Body of pancreas (tissue), 4 donors: ENCODE measurements around the gene ZNF775. TPM values are rescaled to one million over a fixed set of nuclear protein-coding genes. Genes with fewer than 3 reads are reported as not detected.

Source experiments
- ATAC-seq: fragments of 150-250 bp; one replicate; pipeline ENCODE4 v1.9.1; 2016
- DNase-seq, 4 donors: peaks; one replicate each; pipeline ENCODE4 v3.0.0-alpha.2; 2019
- H3K27ac ChIP-seq, 4 donors: fragments of 200-600 bp; sonication (generic); 1 replicate in 3 of 4; 2 replicates in 1 of 4; pipeline versions ENCODE4 v1.5.1 to v1.6.1; 2016 to 2019; ENCODE audit warnings: mild to moderate bottlenecking in 1 of 4, mixed read lengths in 1 of 4, moderate library complexity in 1 of 4
- H3K27me3 ChIP-seq, 2 donors: fragments of 200-600 bp; sonication (generic); one replicate each; pipeline ENCODE4 v1.6.0; 2016; ENCODE audit warnings: mild to moderate bottlenecking in 1 of 2
- H3K36me3 ChIP-seq, 2 donors: fragments of 200-600 bp; sonication (generic); replicated peaks in 1 of 2; 2 replicates each; pipeline ENCODE4 v1.5.1; 2016; ENCODE audit warnings: low read depth in 2 of 2; ENCODE audit not compliant: insufficient read depth in 1 of 2
- H3K4me1 ChIP-seq: fragments of 200-600 bp; sonication (generic); one replicate; pipeline ENCODE4 v1.6.0; 2016
- H3K4me3 ChIP-seq, 2 donors: fragments of 200-600 bp; sonication (generic); 1 replicate in 1 of 2; 2 replicates in 1 of 2; pipeline ENCODE4 v1.5.1; 2016 to 2019
- H3K9me3 ChIP-seq, 3 donors: fragments of 200-600 bp; sonication (generic); 1 replicate in 2 of 3; 2 replicates in 1 of 3; pipeline ENCODE4 v1.5.1; 2016
- POLR2A ChIP-seq, 3 donors: fragments of 450-650 bp; IDR thresholded peaks; one replicate each; pipeline ENCODE4 v1.6.1; 2016; ENCODE audit warnings: antibody characterized with exemption in 3 of 3, mild to moderate bottlenecking in 2 of 3
- WGBS, 2 donors: methylation state at CpG; one replicate each; pipeline ENCODE4 v1.1.5; 2017; 5-methylcytosine and 5-hydroxymethylcytosine counted together
- intact Hi-C: fragments of 100-400 bp; cut with DNase I; formaldehyde crosslinking; loops from one replicate; pipeline ENCODE4 v1.15.1; 2023
- total RNA-seq, 2 donors: library from RNA; depleted of rRNA; stranded (reverse); fragments of >200 nt; gene quantifications; one replicate each; pipeline ENCODE4 v1.1.0, GENCODE V29; 2016
- TF ChIP-seq, protein P1 (sequence below), 7 experiments: fragments of 450-650 bp in 4 of 7; fragments of 200-600 bp in 3 of 7; sonication (generic) in 3 of 7; IDR thresholded peaks; one replicate each; pipeline ENCODE4 v1.5.1; 2016 to 2019; ENCODE audit warnings: antibody characterized with exemption in 7 of 7

ZNF775 gene
- total RNA-seq, 2 donors from 2014 or later = 6.0 to 10.2 TPM

DNA sequence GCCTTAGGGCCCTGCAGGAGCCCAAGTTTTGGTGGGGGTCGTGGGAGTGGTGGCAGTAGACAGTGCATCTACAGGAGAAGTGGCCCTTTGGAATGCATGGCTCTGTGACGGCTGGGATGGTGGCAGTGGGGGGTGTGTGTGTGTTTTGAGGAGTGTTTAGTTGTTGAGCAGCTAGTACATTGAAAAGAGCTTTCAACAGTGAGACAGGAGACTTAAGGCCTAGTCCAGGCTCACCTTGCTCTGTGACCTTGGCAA lies 27.1 kb downstream of the ZNF775 start:
- intact Hi-C loops = loop anchor here (10.0 kb wide), 1 partner anchor 121 kb away; no protein-coding TSS in a partner anchor
- TF ChIP-seq, protein P1, sequence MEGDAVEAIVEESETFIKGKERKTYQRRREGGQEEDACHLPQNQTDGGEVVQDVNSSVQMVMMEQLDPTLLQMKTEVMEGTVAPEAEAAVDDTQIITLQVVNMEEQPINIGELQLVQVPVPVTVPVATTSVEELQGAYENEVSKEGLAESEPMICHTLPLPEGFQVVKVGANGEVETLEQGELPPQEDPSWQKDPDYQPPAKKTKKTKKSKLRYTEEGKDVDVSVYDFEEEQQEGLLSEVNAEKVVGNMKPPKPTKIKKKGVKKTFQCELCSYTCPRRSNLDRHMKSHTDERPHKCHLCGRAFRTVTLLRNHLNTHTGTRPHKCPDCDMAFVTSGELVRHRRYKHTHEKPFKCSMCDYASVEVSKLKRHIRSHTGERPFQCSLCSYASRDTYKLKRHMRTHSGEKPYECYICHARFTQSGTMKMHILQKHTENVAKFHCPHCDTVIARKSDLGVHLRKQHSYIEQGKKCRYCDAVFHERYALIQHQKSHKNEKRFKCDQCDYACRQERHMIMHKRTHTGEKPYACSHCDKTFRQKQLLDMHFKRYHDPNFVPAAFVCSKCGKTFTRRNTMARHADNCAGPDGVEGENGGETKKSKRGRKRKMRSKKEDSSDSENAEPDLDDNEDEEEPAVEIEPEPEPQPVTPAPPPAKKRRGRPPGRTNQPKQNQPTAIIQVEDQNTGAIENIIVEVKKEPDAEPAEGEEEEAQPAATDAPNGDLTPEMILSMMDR (IDR thresholded peaks at IDR 0.05) = no peak
- no peak for TF ChIP-seq POLR2A (IDR thresholded peaks at IDR 0.05)
- H3K4me1 ChIP-seq = peaks cover 44% of the 10 kb centered on the region
- H3K27me3 ChIP-seq = no peaks in the 10 kb centered on the region
- peak overlapping the region in 1 of 2 donors; percentile 30 for H3K4me3 ChIP-seq
- H3K36me3 ChIP-seq = no peaks in the 10 kb centered on the region
- H3K27ac ChIP-seq = peak overlapping the region; percentile 86 to 96 (median 91)
- no peak for ATAC-seq
- no peak for DNase-seq
- no peaks in the 10 kb centered on the region for H3K9me3 ChIP-seq
- WGBS, 2 donors = 0 to 7% methylated on average over 2 of the region's 2 CpGs

DNA sequence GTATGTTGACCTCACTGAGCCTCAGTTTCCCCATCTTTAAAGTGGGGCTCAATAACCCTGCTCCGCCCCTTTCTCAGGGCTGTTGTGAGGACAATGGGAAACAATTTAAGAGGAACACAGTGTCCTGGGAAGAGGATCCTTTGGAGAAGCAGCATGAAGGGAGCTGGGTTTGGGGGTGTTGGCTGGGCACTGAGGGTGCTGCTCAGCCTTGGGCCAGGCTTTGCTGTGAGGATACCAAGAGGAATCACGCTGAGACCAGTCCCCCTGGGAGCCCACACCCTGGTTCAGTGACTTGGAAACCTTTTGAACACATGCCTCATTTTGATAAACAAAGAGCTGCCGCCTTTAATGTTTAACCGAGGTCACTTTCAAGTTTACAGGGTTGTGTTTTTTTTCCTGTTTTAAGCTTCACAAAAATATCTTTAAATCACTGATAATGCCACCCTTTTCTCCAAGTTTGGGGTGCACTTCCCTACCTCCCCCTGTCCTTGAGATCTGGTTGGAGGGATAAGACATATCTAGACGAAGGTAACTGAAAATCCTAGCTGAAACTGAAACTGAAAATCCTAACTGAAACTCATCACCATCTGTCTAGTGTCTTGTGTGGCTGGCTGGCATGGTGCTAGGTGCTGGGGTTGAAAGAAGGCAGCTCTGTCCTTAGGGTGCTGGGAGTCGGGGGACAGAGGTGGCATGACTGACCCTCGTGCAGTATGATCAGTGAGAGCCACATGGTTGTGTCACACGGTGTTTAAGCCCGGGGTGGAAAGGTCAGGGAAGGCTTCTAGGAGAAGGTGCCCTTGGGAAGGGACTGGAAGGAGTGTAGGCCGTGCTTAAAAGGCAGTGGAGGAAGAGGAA lies 27.7 kb downstream of the ZNF775 start:
- DNase-seq (peak in 2 of 4 donors; percentile 41 to 42), ATAC-seq (peak; percentile 9)
- no peak overlapping the region for H3K4me3 ChIP-seq
- H3K9me3 ChIP-seq = no peaks in the 10 kb centered on the region
- TF ChIP-seq, protein P1 (IDR thresholded peaks at IDR 0.05) = no peak
- peak in 2 of 3 donors; percentile 7 to 26 for TF ChIP-seq POLR2A (IDR thresholded peaks at IDR 0.05)
- peaks cover 44% of the 10 kb centered on the region for H3K4me1 ChIP-seq
- 16% methylated on average over 10 of the region's 10 CpGs for WGBS, 2 donors
- intact Hi-C loops = loop anchor here (10.0 kb wide), 1 partner anchor 122 kb away; no protein-coding TSS in a partner anchor
- H3K36me3 ChIP-seq = no peaks in the 10 kb centered on the region
- H3K27me3 ChIP-seq = no peaks in the 10 kb centered on the region
- peak overlapping the region; percentile 86 to 96 (median 91) for H3K27ac ChIP-seq

DNA sequence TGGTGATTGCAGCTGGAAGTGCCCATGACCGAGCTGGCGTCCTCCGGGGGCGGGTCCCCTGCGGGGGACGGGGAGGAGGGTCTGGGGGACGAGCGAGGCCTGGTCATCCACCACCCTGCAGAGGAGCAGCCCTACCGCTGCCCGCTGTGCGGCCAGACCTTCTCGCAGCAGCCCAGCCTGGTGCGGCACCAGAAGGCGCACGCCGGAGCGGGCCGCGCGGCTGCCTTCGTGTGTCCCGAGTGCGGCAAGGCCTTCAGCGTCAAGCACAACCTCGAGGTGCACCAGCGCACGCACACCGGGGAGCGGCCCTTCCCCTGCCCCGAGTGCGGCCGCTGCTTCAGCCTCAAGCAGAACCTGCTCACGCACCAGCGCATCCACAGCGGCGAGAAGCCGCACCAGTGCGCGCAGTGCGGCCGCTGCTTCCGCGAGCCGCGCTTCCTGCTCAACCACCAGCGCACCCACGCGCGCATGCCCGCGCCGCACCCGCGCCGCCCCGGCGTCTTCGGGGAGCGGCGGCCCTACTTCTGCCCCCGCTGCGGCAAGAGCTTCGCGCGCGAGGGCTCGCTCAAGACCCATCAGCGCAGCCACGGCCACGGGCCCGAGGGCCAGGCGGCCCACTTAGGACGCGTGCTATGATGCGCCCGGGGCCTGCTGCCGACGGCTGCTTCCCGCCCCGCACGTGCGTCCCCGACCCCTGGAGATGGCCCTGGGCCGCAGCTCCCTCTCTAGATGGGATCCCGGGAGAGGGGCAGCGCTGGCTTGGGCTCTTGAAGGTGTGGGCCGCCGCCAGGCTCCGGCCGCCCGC lies 28.7 kb downstream of the ZNF775 start:
- no peak for ATAC-seq
- TF ChIP-seq POLR2A (IDR thresholded peaks at IDR 0.05) = no peak
- TF ChIP-seq, protein P1 (IDR thresholded peaks at IDR 0.05) = no peak
- Histone ChIP-seq H3K27me3 (no peaks in the 10 kb centered on the region), H3K36me3 (no peaks in the 10 kb centered on the region), H3K27ac (peak overlapping the region; percentile 86 to 96 (median 91)), H3K4me1 (peaks cover 41% of the 10 kb centered on the region), H3K4me3 (no peak overlapping the region), H3K9me3 (no peaks in the 10 kb centered on the region)
- intact Hi-C loops = loop anchor here (10.0 kb wide), 1 partner anchor 123 kb away; no protein-coding TSS in a partner anchor
- DNase-seq = no peak
- WGBS, 2 donors = 94 to 98% methylated on average over 41 to 79 of the region's 91 CpGs

GRCh38 chr7:150408393-150409299 lies 29.5 kb downstream of the ZNF775 start:
- intact Hi-C loops = loop anchor here (10.0 kb wide), 1 partner anchor 124 kb away; no protein-coding TSS in a partner anchor
- Histone ChIP-seq H3K4me3 (no peak overlapping the region), H3K36me3 (no peaks in the 10 kb centered on the region), H3K27ac (no peak overlapping the region), H3K27me3 (no peaks in the 10 kb centered on the region), H3K4me1 (peaks cover 32% of the 10 kb centered on the region), H3K9me3 (no peaks in the 10 kb centered on the region)
- TF ChIP-seq, protein P1 (IDR thresholded peaks at IDR 0.05) = no peak
- TF ChIP-seq POLR2A (IDR thresholded peaks at IDR 0.05) = no peak
- 77 to 80% methylated on average over 15 to 20 of the region's 22 CpGs for WGBS, 2 donors
- DNase-seq = no peak
- ATAC-seq = no peak
